ENCODE measurements around the gene POMGNT2.

DNA sequence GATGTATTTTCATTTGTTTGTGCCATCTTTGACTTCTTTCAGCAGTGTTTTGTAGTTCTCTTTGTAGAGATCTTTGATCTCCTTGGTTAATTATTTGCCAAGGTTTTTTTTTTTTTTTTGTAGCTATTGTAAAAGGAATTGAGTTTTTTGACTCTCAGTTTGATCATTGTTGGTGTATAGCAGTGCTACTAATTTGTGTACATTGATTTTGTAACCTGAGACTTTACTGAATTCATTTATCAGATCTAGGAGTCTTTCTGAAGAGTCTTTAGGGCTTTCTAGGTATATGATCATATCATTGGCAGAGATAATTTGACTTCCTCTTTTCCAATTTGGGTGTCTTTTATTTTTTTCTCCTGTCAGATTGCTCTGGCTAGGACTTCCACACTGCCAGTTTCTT lies 42.2 kb upstream of the POMGNT2 start:
- TF ChIP-seq, protein P1, sequence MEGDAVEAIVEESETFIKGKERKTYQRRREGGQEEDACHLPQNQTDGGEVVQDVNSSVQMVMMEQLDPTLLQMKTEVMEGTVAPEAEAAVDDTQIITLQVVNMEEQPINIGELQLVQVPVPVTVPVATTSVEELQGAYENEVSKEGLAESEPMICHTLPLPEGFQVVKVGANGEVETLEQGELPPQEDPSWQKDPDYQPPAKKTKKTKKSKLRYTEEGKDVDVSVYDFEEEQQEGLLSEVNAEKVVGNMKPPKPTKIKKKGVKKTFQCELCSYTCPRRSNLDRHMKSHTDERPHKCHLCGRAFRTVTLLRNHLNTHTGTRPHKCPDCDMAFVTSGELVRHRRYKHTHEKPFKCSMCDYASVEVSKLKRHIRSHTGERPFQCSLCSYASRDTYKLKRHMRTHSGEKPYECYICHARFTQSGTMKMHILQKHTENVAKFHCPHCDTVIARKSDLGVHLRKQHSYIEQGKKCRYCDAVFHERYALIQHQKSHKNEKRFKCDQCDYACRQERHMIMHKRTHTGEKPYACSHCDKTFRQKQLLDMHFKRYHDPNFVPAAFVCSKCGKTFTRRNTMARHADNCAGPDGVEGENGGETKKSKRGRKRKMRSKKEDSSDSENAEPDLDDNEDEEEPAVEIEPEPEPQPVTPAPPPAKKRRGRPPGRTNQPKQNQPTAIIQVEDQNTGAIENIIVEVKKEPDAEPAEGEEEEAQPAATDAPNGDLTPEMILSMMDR (tag by site-specific recombination; IDR thresholded peaks at IDR 0.05) = no peak
- TF ChIP-seq YY1 (tag by site-specific recombination; IDR thresholded peaks at IDR 0.05) = no peak
- no peak for TF ChIP-seq SP2 (tag by site-specific recombination; IDR thresholded peaks at IDR 0.05)
- TF ChIP-seq ZNF558 (tag by site-specific recombination; IDR thresholded peaks at IDR 0.05) = no peak
- TF ChIP-seq, protein P2, sequence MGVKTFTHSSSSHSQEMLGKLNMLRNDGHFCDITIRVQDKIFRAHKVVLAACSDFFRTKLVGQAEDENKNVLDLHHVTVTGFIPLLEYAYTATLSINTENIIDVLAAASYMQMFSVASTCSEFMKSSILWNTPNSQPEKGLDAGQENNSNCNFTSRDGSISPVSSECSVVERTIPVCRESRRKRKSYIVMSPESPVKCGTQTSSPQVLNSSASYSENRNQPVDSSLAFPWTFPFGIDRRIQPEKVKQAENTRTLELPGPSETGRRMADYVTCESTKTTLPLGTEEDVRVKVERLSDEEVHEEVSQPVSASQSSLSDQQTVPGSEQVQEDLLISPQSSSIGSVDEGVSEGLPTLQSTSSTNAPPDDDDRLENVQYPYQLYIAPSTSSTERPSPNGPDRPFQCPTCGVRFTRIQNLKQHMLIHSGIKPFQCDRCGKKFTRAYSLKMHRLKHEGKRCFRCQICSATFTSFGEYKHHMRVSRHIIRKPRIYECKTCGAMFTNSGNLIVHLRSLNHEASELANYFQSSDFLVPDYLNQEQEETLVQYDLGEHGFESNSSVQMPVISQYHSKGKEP (tag by site-specific recombination; IDR thresholded peaks at IDR 0.05) = no peak
- no peak for TF ChIP-seq ZNF660 (tag by site-specific recombination; IDR thresholded peaks at IDR 0.05)
- TF ChIP-seq, protein P3, sequence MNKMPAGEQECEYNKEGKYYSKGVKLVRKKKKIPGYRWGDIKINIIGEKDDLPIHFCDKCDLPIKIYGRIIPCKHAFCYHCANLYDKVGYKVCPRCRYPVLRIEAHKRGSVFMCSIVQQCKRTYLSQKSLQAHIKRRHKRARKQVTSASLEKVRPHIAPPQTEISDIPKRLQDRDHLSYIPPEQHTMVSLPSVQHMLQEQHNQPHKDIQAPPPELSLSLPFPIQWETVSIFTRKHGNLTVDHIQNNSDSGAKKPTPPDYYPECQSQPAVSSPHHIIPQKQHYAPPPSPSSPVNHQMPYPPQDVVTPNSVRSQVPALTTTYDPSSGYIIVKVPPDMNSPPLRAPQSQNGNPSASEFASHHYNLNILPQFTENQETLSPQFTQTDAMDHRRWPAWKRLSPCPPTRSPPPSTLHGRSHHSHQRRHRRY (tag by site-specific recombination; IDR thresholded peaks at IDR 0.05) = no peak
- TF ChIP-seq ZEB2 (tag by site-specific recombination; IDR thresholded peaks at IDR 0.05) = no peak
- TF ChIP-seq MYNN (tag by site-specific recombination; IDR thresholded peaks at IDR 0.05; ENCODE audit: borderline replicate concordance) = no peak
- TF ChIP-seq, protein P4, sequence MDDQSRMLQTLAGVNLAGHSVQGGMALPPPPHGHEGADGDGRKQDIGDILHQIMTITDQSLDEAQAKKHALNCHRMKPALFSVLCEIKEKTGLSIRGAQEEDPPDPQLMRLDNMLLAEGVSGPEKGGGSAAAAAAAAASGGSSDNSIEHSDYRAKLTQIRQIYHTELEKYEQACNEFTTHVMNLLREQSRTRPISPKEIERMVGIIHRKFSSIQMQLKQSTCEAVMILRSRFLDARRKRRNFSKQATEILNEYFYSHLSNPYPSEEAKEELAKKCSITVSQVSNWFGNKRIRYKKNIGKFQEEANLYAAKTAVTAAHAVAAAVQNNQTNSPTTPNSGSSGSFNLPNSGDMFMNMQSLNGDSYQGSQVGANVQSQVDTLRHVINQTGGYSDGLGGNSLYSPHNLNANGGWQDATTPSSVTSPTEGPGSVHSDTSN (CRISPR knock-in tag; IDR thresholded peaks at IDR 0.05) = no peak
- TF ChIP-seq ZNF530 (tag by site-specific recombination; IDR thresholded peaks at IDR 0.05; ENCODE audit: low read depth) = no peak
- no peak for TF ChIP-seq ZNF146 (tag by site-specific recombination; IDR thresholded peaks at IDR 0.05)
- TF ChIP-seq ZBTB1 (tag by site-specific recombination; IDR thresholded peaks at IDR 0.05) = no peak
- no peak for TF ChIP-seq ZNF514 (tag by site-specific recombination; IDR thresholded peaks at IDR 0.05)
